NCI-H82 (cell line): Measurements from ENCODE around the gene PCDH9.
"Not testable (repeated sequence)": the region's sequence is repeated elsewhere in the genome, so short reads cannot be mapped to it uniquely, and the experiment has no call there.

Experiments
- DNase-seq: peaks from one replicate; lab custom pipeline; 2025; lab: John Stamatoyannopoulos, UW

Gene PCDH9

DNA sequence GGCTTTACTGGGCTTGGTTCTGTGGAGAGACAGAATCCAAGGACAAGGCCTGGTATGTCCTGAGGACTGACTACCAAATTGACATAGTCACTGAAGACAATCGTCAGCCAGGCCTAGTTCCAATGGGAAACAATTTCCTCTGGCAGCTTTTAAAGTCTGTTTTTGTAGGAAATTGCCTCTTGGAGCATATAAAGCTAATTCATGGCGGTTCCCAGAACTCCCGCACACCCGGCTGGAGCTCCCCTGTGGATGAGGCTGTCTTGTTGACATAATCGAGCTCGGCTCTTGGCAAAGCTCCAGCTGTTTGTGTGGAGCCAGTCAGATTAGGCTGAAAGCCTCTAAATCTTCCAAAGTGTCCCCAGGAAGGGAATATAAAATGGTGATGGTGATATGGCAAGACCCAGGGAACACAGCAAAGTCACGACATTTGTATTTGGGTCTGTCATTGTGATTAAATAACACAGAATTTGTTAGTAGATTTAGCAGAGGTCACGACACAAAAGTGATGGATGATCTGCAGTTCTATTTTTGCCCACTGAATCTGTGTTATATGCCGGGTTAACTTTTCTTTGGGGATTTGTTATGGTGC, 395.0 kb downstream of the PCDH9 start:
- peak; percentile 99 for DNase-seq

DNA sequence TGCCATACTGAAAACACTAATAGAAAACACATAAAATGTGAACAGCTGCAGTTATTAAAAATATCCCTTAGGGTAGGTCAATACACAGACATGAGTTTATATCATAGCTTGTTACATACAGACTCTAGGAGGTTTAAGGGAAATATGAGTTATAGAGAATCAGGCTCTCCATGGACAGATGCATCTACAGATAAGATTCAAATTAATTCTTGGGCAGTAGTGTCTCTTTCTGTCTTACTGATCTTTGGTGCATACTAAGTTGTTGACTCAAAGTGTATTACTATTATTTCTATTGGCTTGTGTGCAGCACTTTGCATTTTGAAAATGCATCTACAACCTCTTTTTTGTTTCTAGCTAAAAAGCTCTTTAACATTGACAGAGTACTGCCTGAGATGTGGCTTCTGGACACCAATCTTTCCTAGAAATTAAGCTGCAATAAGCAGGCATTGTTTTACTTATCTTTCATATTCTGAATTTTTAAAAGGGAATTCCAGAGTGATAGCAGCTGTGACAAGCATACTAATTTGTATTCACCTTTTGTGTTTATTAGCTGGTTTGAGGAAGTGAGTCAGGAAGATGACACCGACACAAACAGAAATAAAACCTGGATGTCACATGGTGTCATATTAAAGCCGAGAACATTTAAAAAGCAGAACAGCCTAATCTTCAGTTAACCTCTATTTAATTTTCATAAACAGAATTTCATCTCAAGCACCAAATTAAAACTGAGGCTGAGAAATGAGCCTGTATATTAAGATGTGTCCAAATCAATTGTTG, 399.0 kb downstream of the PCDH9 start:
- DNase-seq, result no peak

DNA sequence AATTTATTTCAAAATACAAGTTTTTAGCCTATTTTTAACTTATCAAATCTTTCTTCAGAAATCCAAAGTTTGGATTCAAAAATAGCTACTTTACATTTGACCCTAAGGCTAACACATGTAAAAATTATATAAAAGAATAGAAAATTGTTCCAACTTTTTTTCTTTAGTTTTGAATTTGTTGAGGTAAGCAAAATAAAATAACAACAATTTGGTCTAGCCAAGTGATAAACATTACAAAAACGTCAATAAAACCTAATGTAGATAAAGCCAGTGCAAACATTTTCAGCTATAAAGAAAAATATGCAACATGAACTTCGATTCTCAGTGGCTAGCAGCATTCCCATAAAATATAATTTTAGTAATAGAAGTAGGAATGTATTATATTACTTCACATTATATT, 400.3 kb downstream of the PCDH9 start:
- no peak for DNase-seq

GRCh38 chr13:66826398-66826797, 403.7 kb downstream of the PCDH9 start:
- DNase-seq, result no peak

GRCh38 chr13:66821551-66821950, 408.6 kb downstream of the PCDH9 start:
- no peak for DNase-seq

DNA sequence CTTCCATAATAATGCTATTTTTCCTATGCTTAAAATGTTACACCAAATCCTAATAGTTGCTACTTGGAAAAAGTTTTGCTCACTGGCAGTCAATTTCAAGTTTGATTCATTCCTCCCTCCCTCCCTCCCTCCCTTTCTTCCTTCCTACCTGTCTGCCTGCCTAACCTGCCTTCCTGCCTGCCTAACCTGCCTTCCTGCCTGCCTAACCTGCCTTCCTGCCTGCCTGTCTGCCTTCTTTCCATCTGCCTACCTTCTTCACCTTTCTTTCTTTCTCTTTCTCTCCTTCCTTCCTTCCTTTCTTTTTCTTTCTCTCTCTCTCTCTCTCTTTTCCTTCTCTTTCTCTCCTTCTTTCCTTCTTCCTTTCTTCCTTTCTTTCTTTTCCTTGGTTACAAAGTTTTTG, 418.7 kb downstream of the PCDH9 start:
- DNase-seq, result no peak

- DNase-seq, result no peak
Measured at GRCh38 chr13:66809485-66809884, 420.7 kb downstream of the PCDH9 start.

DNA sequence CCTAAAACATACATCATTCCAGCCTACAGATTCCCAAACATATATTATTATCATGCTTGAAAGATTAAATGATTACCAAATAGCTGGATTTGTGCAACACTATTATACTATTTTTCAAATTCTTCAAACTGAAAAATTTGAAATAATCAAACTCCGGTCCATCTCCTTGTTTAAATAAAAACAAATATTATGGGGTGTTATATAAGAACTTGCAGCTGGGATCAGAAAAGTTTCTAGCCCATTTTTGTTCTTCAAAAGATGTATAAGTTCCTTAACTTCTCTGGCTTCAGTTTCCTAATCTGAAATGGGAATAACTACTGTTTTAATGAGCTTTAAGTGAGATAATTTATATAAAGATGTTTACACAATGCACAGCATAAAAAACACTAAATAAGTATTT, 422.9 kb downstream of the PCDH9 start:
- DNase-seq, result no peak

GRCh38 chr13:66805657-66806056, 424.5 kb downstream of the PCDH9 start:
- DNase-seq, result no peak

DNA sequence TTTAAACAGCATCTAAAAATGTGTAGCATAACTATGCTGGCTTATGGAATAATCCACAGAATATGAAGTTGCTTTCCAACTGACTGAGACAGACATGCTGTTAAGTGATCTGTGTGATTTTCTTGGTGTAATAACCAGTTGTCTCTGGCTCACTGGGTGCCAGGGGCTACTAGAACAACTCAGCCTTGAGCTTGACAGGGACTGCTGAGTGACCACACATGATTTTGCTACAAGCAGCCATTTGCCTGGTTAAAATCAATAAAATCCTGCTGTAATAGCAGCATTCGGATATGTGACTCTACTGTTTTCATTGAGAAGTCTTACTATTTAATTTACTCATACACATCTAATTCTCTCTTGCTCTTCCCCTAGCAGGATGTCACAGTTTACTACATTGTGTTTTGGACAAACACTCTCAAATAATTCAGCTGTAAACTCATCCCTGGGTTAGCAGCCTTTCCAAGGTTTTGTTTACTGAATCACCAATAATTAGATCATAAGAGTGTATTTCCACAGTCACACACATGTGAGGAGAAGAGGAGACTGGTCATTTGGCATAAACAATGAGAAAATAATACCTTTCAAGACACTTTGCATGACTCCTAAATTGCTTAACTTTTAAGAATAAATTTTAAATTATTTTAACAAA, 426.2 kb downstream of the PCDH9 start:
- peak; percentile 42 for DNase-seq

DNA sequence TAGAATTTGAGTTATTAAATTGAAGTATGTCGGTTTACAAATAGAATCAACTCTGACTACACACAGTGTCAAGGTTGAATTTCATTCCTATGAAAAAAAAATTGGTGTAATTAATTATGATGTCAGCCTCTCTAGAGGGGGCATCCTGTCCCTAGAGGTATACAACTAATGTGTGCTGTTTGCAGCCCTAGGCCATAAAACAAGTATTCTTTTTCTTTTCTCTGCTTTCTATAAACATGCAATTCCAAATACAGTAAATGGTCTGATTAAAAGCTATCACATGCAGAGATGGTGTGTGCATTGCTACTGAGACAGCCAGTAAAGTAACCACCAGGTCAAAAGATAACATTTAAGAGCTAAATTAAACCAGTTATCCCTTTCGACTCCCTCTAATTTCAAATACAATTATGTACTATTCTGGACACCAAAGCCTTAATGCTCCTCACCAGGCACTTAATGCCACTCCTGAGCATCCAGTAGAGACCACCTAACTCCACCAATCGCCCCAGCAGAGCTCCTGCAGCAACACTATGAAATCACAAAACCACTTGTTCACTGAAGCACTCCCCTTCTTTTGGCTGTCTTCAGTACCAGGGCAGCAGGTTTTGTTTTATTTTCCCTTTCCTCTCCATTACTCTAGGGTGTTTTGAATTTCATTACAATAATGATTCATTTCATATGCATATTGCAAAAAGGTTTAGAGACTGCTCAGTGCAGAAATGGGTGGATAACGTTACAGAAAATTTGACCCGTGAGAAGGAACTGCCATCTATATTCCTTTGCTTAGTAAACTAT, 426.9 kb downstream of the PCDH9 start:
- DNase-seq, result peak; percentile 43

- DNase-seq, result peak; percentile 21
Measured at GRCh38 chr13:66795636-66796035, 434.5 kb downstream of the PCDH9 start.

GRCh38 chr13:66794340-66795031, 435.6 kb downstream of the PCDH9 start:
- peak; percentile 100 for DNase-seq

GRCh38 chr13:66790861-66791260, 439.3 kb downstream of the PCDH9 start:
- no peak for DNase-seq

DNA sequence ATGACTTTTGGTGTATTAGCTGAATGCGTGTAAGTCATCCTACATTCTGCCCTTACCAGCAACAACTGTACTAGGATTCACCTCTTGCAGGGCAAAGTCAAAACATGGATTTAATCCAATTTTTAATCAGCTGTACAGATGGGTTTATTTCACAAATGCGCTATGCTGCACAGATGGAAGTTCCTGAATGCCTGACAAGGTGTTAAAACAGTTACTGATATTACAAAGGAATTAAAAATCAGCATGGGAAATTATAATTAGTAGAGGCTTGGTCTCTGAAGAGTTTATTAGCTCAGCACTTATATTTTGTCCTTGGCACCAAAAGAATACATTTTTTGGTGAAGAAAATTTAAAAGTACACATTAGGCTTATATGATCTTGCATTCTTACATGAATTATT, 448.9 kb downstream of the PCDH9 start:
- peak; percentile 89 for DNase-seq

- DNase-seq, result no peak
Measured at GRCh38 chr13:66780814-66781213, 449.3 kb downstream of the PCDH9 start.

- DNase-seq, result no peak
Measured at GRCh38 chr13:66778461-66778860, 451.7 kb downstream of the PCDH9 start.

- DNase-seq, result no peak
Measured at GRCh38 chr13:66775196-66775595, 454.9 kb downstream of the PCDH9 start.

GRCh38 chr13:66774046-66774445, 456.1 kb downstream of the PCDH9 start:
- DNase-seq, result no peak

GRCh38 chr13:66765559-66765958, 464.6 kb downstream of the PCDH9 start:
- no peak for DNase-seq

DNA sequence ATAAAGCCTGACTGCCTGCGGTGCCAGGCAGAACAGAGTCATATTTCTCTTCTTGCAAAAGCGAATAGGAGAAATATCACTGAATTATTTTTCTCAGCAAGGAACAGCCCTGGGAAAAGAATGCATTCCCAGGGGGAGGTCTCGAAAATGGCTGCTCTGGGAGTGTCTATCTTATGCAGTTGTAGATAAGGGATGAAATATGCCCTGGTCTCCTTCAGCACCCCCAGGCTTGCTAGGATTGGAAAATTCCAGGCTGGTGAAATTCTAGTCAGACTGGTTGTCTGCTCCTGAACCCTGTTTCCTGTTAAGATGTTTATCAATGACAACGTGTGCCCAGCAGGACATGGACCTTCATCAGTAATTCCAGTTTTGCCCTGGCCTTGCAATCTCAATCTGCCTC, 469.5 kb downstream of the PCDH9 start:
- DNase-seq, result not testable (repeated sequence)

DNA sequence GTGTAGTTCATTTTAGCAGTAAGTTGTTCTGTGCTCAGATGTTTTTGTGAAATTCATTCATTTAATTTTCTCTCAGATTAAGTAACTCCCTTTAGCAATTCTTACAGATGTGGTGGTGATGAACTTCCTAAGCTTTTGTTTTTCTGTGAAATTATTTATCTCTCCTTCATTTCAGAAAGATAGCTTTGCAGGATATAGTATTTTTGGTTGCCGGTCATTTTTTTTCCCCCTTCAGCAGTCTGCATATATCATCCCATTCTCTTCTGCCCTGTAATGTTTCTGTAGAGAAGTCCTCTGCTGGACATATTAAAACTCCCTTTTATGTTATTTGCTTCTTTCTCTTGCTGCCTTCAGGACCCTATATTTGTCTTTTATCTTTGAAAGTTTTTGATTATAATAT, 470.2 kb downstream of the PCDH9 start:
- DNase-seq, result no peak
